ENCODE data around the gene ACP3.

ACP3 gene

GRCh38 chr3:132321304-132321703 is 4.1 kb downstream of the ACP3 start:
- DNase-seq, result no peak

GRCh38 chr3:132325103-132325606 is 7.9 kb downstream of the ACP3 start:
- no peak for DNase-seq

- no peak for DNase-seq
Observed at GRCh38 chr3:132325634-132326033, 8.4 kb downstream of the ACP3 start.

- no peak for DNase-seq
Observed at GRCh38 chr3:132326251-132326650, 9.0 kb downstream of the ACP3 start.

GRCh38 chr3:132332082-132332481 is 14.9 kb downstream of the ACP3 start:
- no peak for DNase-seq

- DNase-seq, result no peak
Observed at GRCh38 chr3:132332508-132332907, 15.3 kb downstream of the ACP3 start.

GRCh38 chr3:132341746-132342145 is 24.5 kb downstream of the ACP3 start:
- no peak for DNase-seq

GRCh38 chr3:132342183-132342582 is 25.0 kb downstream of the ACP3 start:
- no peak for DNase-seq

- no peak for DNase-seq
Observed at GRCh38 chr3:132342610-132343009, 25.4 kb downstream of the ACP3 start.

- peak; percentile 52 for DNase-seq
Observed at GRCh38 chr3:132343018-132343612, 25.9 kb downstream of the ACP3 start.

GRCh38 chr3:132344666-132345280 is 27.6 kb downstream of the ACP3 start:
- no peak for DNase-seq

GRCh38 chr3:132346841-132347736 is 29.9 kb downstream of the ACP3 start:
- DNase-seq, result no peak

- DNase-seq, result no peak
Observed at GRCh38 chr3:132347811-132348210, 30.6 kb downstream of the ACP3 start.

GRCh38 chr3:132348531-132348930 is 31.3 kb downstream of the ACP3 start:
- DNase-seq, result no peak

- DNase-seq, result no peak
Observed at GRCh38 chr3:132350814-132351213, 33.6 kb downstream of the ACP3 start.

GRCh38 chr3:132351222-132351806 is 34.1 kb downstream of the ACP3 start:
- no peak for DNase-seq

- DNase-seq, result peak; percentile 68
Observed at GRCh38 chr3:132352556-132353143, 35.4 kb downstream of the ACP3 start.

GRCh38 chr3:132354916-132355702 is 37.9 kb downstream of the ACP3 start:
- DNase-seq, result no peak

GRCh38 chr3:132356568-132356967 is 39.4 kb downstream of the ACP3 start:
- no peak for DNase-seq

GRCh38 chr3:132360717-132361116 is 43.5 kb downstream of the ACP3 start:
- no peak for DNase-seq

GRCh38 chr3:132362329-132362728 is 45.1 kb downstream of the ACP3 start:
- no peak for DNase-seq

GRCh38 chr3:132368515-132368914 is 51.3 kb downstream of the ACP3 start:
- no peak for DNase-seq
